Measurements from ENCODE around the gene EML3. TPM values are rescaled to one million over a fixed set of nuclear protein-coding genes. Genes with fewer than 3 reads are reported as not detected.

The EML3 gene
- total RNA-seq, 2 donors from 2014 or later, result 51.5 to 57.7 TPM

DNA sequence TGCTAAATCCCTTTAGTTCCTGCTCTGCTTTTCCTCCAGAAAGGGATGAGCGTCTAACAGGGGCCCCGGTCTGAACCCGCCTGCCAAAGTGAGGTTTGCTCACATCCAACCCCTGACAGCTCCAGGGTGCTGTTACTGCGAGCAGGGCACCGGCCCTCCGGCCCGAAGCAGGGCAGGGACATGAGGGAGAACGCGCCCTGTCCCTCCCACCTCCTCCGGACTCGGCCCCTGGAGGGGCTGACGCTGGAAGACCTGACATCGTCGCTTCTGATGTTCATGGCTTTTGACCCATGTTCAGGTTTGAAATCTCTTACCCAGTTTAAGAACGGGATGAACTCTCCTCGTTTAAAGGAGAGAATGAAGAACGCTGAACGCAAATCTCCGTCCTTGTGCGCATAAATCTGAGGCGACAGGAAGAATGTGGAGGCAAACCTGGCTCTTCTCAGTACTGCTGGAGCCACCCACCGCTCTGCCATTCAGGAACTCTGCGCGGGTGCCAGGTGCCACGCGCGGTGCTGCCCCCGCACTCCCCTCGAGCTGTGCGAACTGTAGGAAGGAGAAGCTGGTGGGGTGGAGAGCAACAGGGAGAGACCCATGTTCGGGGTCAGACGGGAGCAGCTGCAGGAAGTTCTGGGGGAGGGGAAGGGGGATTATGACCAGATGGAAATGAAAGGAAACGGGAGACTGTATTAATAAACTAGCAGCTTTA is 38.1 kb downstream of the EML3 start:
- Mint-ChIP-seq H3K4me1 (peaks cover 32% of the 10 kb centered on the region), H3K36me3 (ENCODE audit: low read depth) (peaks cover 63% of the 10 kb centered on the region), H3K4me3 (peak overlapping the region; percentile 99), H3K27ac (peak overlapping the region; percentile 96), H3K9me3 (no peaks in the 10 kb centered on the region), H3K27me3 (ENCODE audit: insufficient read depth) (no peaks in the 10 kb centered on the region)
- TF ChIP-seq, protein P1, sequence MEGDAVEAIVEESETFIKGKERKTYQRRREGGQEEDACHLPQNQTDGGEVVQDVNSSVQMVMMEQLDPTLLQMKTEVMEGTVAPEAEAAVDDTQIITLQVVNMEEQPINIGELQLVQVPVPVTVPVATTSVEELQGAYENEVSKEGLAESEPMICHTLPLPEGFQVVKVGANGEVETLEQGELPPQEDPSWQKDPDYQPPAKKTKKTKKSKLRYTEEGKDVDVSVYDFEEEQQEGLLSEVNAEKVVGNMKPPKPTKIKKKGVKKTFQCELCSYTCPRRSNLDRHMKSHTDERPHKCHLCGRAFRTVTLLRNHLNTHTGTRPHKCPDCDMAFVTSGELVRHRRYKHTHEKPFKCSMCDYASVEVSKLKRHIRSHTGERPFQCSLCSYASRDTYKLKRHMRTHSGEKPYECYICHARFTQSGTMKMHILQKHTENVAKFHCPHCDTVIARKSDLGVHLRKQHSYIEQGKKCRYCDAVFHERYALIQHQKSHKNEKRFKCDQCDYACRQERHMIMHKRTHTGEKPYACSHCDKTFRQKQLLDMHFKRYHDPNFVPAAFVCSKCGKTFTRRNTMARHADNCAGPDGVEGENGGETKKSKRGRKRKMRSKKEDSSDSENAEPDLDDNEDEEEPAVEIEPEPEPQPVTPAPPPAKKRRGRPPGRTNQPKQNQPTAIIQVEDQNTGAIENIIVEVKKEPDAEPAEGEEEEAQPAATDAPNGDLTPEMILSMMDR (conservative IDR thresholded peaks at IDR 0.05), result no peak
- Histone ChIP-seq H3K9ac (ENCODE audit: extremely low read depth, low read length, poor library complexity, severe bottlenecking) (peak overlapping the region; percentile 77), H3K9me3 (ENCODE audit: control insufficient read depth, low read length) (no peaks in the 10 kb centered on the region), H3K27ac (ENCODE audit: low read depth, low read length) (peak overlapping the region; percentile 62), H3K4me1 (ENCODE audit: control insufficient read depth, insufficient read depth, low read length) (peaks cover 8% of the 10 kb centered on the region), H3K27me3 (ENCODE audit: control insufficient read depth, insufficient read depth, low read length, poor library complexity, severe bottlenecking) (no peaks in the 10 kb centered on the region), H3K36me3 (ENCODE audit: control insufficient read depth, insufficient read depth, low read length) (peaks cover 54% of the 10 kb centered on the region), H3K4me3 (ENCODE audit: low read length) (peak overlapping the region; percentile 86)
- DNase-seq, result peak; percentile 54
- 13 to 23% methylated on average over 19 to 33 of the region's 33 CpGs for WGBS, 2 experiments (ENCODE audit: insufficient coverage in 1 of 2, insufficient read length in 1 of 2)

DNA sequence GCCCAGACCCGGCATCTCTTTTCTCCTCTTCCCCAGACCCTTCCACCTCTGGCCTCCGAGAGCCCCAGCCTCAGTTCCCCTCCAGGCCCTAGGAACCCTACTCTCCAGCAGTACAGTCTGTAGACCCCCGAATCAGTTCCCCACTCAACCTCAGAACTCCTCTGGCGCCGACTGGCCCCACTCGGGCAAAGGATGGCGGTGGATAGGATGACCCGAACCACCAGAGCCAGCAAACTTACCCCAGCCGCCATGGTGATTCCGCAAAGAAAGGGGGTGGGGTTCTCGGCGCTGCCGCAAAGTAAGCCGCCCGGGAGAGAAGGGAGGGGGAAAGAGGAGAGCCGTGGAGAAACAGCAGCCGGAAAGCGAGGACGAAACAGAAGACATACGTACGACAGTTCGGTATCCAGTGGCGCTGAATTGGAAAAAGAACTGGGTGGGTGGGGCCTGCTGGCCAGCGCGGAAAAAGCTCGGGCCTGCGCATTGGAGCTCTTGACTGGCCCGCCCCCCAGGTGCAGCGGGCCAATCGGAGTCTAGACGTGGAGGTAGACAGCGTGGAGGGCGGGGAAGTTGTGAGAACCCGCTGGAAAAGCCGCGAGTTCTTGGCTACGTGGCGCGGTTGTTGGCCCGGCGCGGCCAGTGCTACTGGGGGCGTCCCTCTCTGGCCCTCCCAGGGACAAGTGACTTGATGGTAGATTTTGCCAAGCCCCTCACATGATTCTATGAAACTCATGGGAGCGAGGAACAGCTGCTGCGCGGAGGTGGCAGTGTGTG is 38.8 kb downstream of the EML3 start, which contains the start of gene EEF1G:
Gene EEF1G, minus strand, starts transcription at position 300 of the 771 bp plus-strand sequence. Its CDS starts 49 bp downstream, at position 251.
- peak within 1 kb of the TSS; percentile 99 for H3K27ac Mint-ChIP-seq
- H3K9me3 Mint-ChIP-seq, result no peaks in the 10 kb centered on the region
- H3K36me3 Mint-ChIP-seq (ENCODE audit: low read depth), result peaks cover 69% of the 10 kb centered on the region
- Histone ChIP-seq H3K4me3 (ENCODE audit: low read length) (peak within 1 kb of the TSS; percentile 92), H3K27me3 (ENCODE audit: control insufficient read depth, insufficient read depth, low read length, poor library complexity, severe bottlenecking) (no peaks in the 10 kb centered on the region), H3K27ac (ENCODE audit: low read depth, low read length) (peak within 1 kb of the TSS; percentile 90), H3K4me1 (ENCODE audit: control insufficient read depth, insufficient read depth, low read length) (peaks cover 8% of the 10 kb centered on the region), H3K9ac (ENCODE audit: extremely low read depth, low read length, poor library complexity, severe bottlenecking) (peak within 1 kb of the TSS; percentile 95), H3K9me3 (ENCODE audit: control insufficient read depth, low read length) (no peaks in the 10 kb centered on the region), H3K36me3 (ENCODE audit: control insufficient read depth, insufficient read depth, low read length) (peaks cover 58% of the 10 kb centered on the region)
- peak within 1 kb of the TSS; percentile 99 for H3K4me3 Mint-ChIP-seq
- 0% methylated on average over 17 to 46 of the region's 46 CpGs for WGBS, 2 experiments (ENCODE audit: insufficient coverage in 1 of 2, insufficient read length in 1 of 2)
- H3K4me1 Mint-ChIP-seq, result peaks cover 32% of the 10 kb centered on the region
- TF ChIP-seq, protein P1 (conservative IDR thresholded peaks at IDR 0.05), result no peak
- DNase-seq, result peak; percentile 100
- H3K27me3 Mint-ChIP-seq (ENCODE audit: insufficient read depth), result no peaks in the 10 kb centered on the region

DNA sequence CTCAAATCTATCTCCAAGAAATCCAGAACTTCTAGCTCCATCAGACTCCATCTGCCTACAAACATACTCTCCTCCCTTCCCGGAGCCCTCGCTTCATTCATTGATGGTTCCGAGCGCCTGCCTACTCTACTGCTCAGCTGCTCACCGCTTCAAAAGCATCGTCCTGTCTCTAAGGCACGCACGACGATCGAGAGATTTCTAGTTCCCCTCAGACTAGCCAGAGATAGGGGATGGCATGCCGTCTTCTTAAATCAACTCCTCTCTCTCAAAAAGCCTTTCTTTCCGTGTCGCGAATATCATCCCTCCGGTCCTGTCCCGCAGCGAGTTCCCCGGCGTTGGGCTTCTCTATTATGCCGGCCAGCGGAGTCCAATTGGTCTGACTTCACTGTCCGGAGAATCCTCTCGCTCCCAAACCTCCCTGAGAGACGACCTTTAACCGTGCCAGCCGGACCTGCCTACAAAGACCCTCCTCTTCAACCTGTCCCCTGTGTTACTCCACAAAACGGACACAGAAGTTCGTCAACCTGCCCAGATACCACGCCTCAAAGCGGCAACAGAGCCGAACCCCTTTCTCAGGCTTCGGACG is 39.5 kb downstream of the EML3 start:
- H3K9me3 Mint-ChIP-seq, result no peaks in the 10 kb centered on the region
- H3K27me3 Mint-ChIP-seq (ENCODE audit: insufficient read depth), result no peaks in the 10 kb centered on the region
- TF ChIP-seq, protein P1 (conservative IDR thresholded peaks at IDR 0.05), result no peak
- Histone ChIP-seq H3K4me1 (ENCODE audit: control insufficient read depth, insufficient read depth, low read length) (peaks cover 8% of the 10 kb centered on the region), H3K27ac (ENCODE audit: low read depth, low read length) (peak overlapping the region; percentile 90), H3K4me3 (ENCODE audit: low read length) (peak overlapping the region; percentile 92), H3K36me3 (ENCODE audit: control insufficient read depth, insufficient read depth, low read length) (peaks cover 65% of the 10 kb centered on the region), H3K27me3 (ENCODE audit: control insufficient read depth, insufficient read depth, low read length, poor library complexity, severe bottlenecking) (no peaks in the 10 kb centered on the region), H3K9me3 (ENCODE audit: control insufficient read depth, low read length) (no peaks in the 10 kb centered on the region), H3K9ac (ENCODE audit: extremely low read depth, low read length, poor library complexity, severe bottlenecking) (peak overlapping the region; percentile 95)
- peak overlapping the region; percentile 99 for H3K27ac Mint-ChIP-seq
- H3K4me3 Mint-ChIP-seq, result peak overlapping the region; percentile 99
- peaks cover 67% of the 10 kb centered on the region for H3K36me3 Mint-ChIP-seq (ENCODE audit: low read depth)
- WGBS, 2 experiments (ENCODE audit: insufficient coverage in 1 of 2, insufficient read length in 1 of 2), result 0 to 2% methylated on average over 25 to 33 of the region's 33 CpGs
- H3K4me1 Mint-ChIP-seq, result peaks cover 32% of the 10 kb centered on the region
- no peak for DNase-seq

All from endodermal cell (in vitro differentiated cells).